Lower leg skin (tissue), 4 donors: Measurements from ENCODE around the gene TMPRSS3. TPM values are rescaled to one million over a fixed set of nuclear protein-coding genes. Genes with fewer than 3 reads are reported as not detected.
A peak's percentile ranks its signal among the peaks of the same experiment; 100 is the strongest.

Source experiments
- DNase-seq, 2 donors: peaks; one replicate each; pipeline ENCODE4 v3.0.0-alpha.2; 2019; ENCODE audit warnings: low spot score in 2 of 2
- H3K4me3 ChIP-seq: fragments of 200-600 bp; sonication (generic); 2 replicates; pipeline ENCODE4 v1.5.1; 2017; ENCODE audit warnings: mild to moderate bottlenecking, low read depth; ENCODE audit not compliant: poor library complexity, severe bottlenecking
- CTCF ChIP-seq, 3 donors: fragments of 450-650 bp; IDR thresholded peaks; one replicate each; pipeline ENCODE4 v1.5.1; 2016; ENCODE audit warnings: antibody characterized with exemption in 3 of 3, mild to moderate bottlenecking in 3 of 3, moderate library complexity in 2 of 3
- POLR2A ChIP-seq, 2 donors: fragments of 450-650 bp; IDR thresholded peaks; one replicate each; pipeline ENCODE4 v1.6.1; 2016 to 2017; ENCODE audit warnings: antibody characterized with exemption in 2 of 2, mild to moderate bottlenecking in 1 of 2, moderate library complexity in 1 of 2
- WGBS, 2 donors: methylation state at CpG; one replicate each; pipeline ENCODE4 v1.1.5; 2018; 5-methylcytosine and 5-hydroxymethylcytosine counted together
- intact Hi-C: fragments of 100-400 bp; cut with DNase I; formaldehyde crosslinking; loops from one replicate; pipeline ENCODE4 v1.15.0; 2023; ENCODE audit warnings: low total_unique reads
- total RNA-seq, 4 donors: library from RNA; depleted of rRNA; stranded (reverse); fragments of >200 nt; gene quantifications; one replicate each; pipeline ENCODE4 v1.1.0, GENCODE V29; 2016

TMPRSS3 gene
- total RNA-seq, 4 donors from 2014 or later = 0.19 to 0.78 (median 0.36) TPM

- TF ChIP-seq CTCF (IDR thresholded peaks at IDR 0.05) (no peak), POLR2A (IDR thresholded peaks at IDR 0.05) (no peak)
- intact Hi-C loops = no loop called here
- no peak overlapping the region for H3K4me3 ChIP-seq
- DNase-seq = peak in 1 of 2 donors; percentile 81
- WGBS, 2 donors = 77 to 85% methylated on average over 10 of the region's 10 CpGs
Measured at GRCh38 chr21:42426876-42427480, 31.1 kb upstream of the TMPRSS3 start.

- intact Hi-C loops = no loop called here
- DNase-seq = no peak
- TF ChIP-seq CTCF (IDR thresholded peaks at IDR 0.05) = no peak
- TF ChIP-seq POLR2A (IDR thresholded peaks at IDR 0.05) = no peak
- 69 to 79% methylated on average over 7 of the region's 7 CpGs for WGBS, 2 donors
- no peak overlapping the region for H3K4me3 ChIP-seq
Measured at GRCh38 chr21:42426424-42426823, 30.6 kb upstream of the TMPRSS3 start.

DNA sequence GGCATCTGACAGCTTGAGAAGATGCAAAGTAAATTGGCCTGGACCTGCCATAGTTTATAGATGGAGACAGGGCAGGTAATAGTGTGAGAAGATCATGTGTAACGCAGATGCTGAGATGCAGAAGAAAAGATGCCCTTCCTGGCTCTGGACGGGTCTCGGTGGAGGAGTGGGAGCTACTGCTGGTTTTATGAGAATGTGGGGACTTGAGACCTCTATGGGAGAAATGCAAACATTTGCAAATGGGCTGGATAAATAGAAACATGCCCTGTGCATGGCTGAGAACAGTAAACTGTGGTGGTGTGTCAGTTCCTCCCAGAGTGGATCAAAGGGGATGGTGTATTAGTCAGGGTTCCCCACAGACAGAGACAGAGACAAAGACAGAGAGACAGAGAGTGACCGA, 29.7 kb upstream of the TMPRSS3 start:
- TF ChIP-seq CTCF (IDR thresholded peaks at IDR 0.05) = no peak
- no peak for TF ChIP-seq POLR2A (IDR thresholded peaks at IDR 0.05)
- no peak overlapping the region for H3K4me3 ChIP-seq
- no peak for DNase-seq
- intact Hi-C loops = no loop called here
- 57 to 66% methylated on average over 4 of the region's 4 CpGs for WGBS, 2 donors

- DNase-seq = peak in 1 of 2 donors; percentile 68
- H3K4me3 ChIP-seq = no peak overlapping the region
- 56 to 61% methylated on average over 12 of the region's 12 CpGs for WGBS, 2 donors
- TF ChIP-seq CTCF (IDR thresholded peaks at IDR 0.05) = no peak
- intact Hi-C loops = no loop called here
Measured at GRCh38 chr21:42424914-42425541, 29.2 kb upstream of the TMPRSS3 start.

DNA sequence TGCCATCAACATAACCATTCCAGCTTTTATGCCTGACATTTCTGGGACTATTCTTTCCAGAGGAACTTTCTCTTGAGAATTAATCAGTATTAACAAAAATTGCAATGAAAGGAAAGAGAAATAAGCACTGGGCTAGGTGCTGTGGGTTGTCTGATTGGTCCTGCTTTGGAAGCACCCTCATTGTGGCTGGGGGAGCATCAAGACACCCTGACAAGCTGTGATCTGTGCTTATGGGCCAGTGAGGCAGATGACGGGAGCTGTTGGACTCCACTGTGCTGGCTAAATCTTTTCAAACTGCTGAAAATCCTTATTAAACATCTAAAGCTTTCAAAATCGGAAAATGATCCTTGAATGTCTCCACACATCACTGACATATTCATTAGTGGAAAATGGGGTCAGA, 27.8 kb upstream of the TMPRSS3 start:
- intact Hi-C loops = no loop called here
- no peak for TF ChIP-seq CTCF (IDR thresholded peaks at IDR 0.05)
- TF ChIP-seq POLR2A (IDR thresholded peaks at IDR 0.05) = no peak
- no peak overlapping the region for H3K4me3 ChIP-seq
- WGBS, 2 donors = 72 to 75% methylated on average over 2 of the region's 2 CpGs
- DNase-seq = no peak
